HEK293 (cell line): Measurements from ENCODE around the gene EBI3.
A peak's percentile ranks its signal among the peaks of the same experiment; 100 is the strongest.

Experiments used
- BCL11B ChIP-seq: fragments of 450-650 bp; formaldehyde crosslinking; IDR thresholded peaks from 2 replicates; pipeline ENCODE4 v1.5.1; 2016; ENCODE audit warnings: low read depth, missing biosample characterization, missing genetic modification characterization
- FEZF1 ChIP-seq: fragments of 450-650 bp; formaldehyde crosslinking; IDR thresholded peaks from 2 replicates; pipeline ENCODE4 v1.5.1; 2016; ENCODE audit warnings: missing biosample characterization, missing genetic modification characterization
- GLIS2 ChIP-seq: fragments of 450-650 bp; formaldehyde crosslinking; IDR thresholded peaks from 2 replicates; pipeline ENCODE4 v1.5.1; 2016; ENCODE audit warnings: missing biosample characterization, missing genetic modification characterization
- HOXD13 ChIP-seq: sonication (generic); formaldehyde crosslinking; IDR thresholded peaks from 2 replicates; pipeline ENCODE4 v1.8.0; 2022; ENCODE audit warnings: missing genetic modification reagents, borderline replicate concordance
- PRDM6 ChIP-seq: fragments of 450-650 bp; formaldehyde crosslinking; IDR thresholded peaks from 2 replicates; pipeline ENCODE4 v1.5.1; 2017; ENCODE audit warnings: missing biosample characterization, missing genetic modification characterization
- RBAK ChIP-seq: fragments of 450-650 bp; formaldehyde crosslinking; IDR thresholded peaks from 2 replicates; pipeline ENCODE4 v1.5.1; 2016; ENCODE audit warnings: missing biosample characterization, missing genetic modification characterization
- TCF7L2 ChIP-seq: IDR thresholded peaks from 2 replicates; pipeline ENCODE4 v1.6.1; 2011; ENCODE audit warnings: low read depth, mild to moderate bottlenecking, inconsistent platforms, low read length, moderate library complexity, borderline replicate concordance
- YY2 ChIP-seq: fragments of 450-650 bp; formaldehyde crosslinking; IDR thresholded peaks from 2 replicates; pipeline ENCODE4 v1.5.1; 2016; ENCODE audit warnings: missing biosample characterization, missing genetic modification characterization
- ZBTB26 ChIP-seq: fragments of 450-650 bp; formaldehyde crosslinking; optimal IDR thresholded peaks from 2 replicates; pipeline ENCODE3; 2016; ENCODE audit warnings: missing biosample characterization, mild to moderate bottlenecking, missing genetic modification characterization
- ZBTB48 ChIP-seq: fragments of 450-650 bp; formaldehyde crosslinking; IDR thresholded peaks from 2 replicates; pipeline ENCODE4 v1.5.1; 2016; ENCODE audit warnings: missing biosample characterization, missing genetic modification characterization
- ZFHX2 ChIP-seq: fragments of 450-650 bp; formaldehyde crosslinking; conservative IDR thresholded peaks from 2 replicates; pipeline ENCODE4 v1.5.1; 2016; ENCODE audit warnings: missing biosample characterization, missing genetic modification characterization
- ZNF202 ChIP-seq: fragments of 450-650 bp; formaldehyde crosslinking; IDR thresholded peaks from 2 replicates; pipeline ENCODE4 v1.5.1; 2016; ENCODE audit warnings: missing biosample characterization, missing genetic modification characterization, borderline replicate concordance
- ZNF24 ChIP-seq: fragments of 450-650 bp; formaldehyde crosslinking; IDR thresholded peaks from 2 replicates; pipeline ENCODE4 v1.5.1; 2016; ENCODE audit warnings: missing biosample characterization, missing genetic modification characterization
- ZNF274 ChIP-seq, 2 experiments: fragments of 200-500 bp in 1 of 2; fragments of 450-650 bp in 1 of 2; sonication (Bioruptor generic) in 1 of 2; formaldehyde crosslinking in 1 of 2; IDR thresholded peaks; 2 replicates each; pipeline versions ENCODE4 v1.5.1 to v1.6.1; 2014 to 2016; ENCODE audit warnings: borderline replicate concordance in 1 of 2, inconsistent platforms in 1 of 2, low read length in 1 of 2, missing biosample characterization in 1 of 2, missing genetic modification characterization in 1 of 2
- ZNF292 ChIP-seq: fragments of 450-650 bp; formaldehyde crosslinking; IDR thresholded peaks from 2 replicates; pipeline ENCODE4 v1.5.1; 2016; ENCODE audit warnings: low read depth, missing biosample characterization, missing genetic modification characterization, borderline replicate concordance
- ZNF311 ChIP-seq: fragments of 450-650 bp; formaldehyde crosslinking; IDR thresholded peaks from 2 replicates; pipeline ENCODE4 v1.5.1; 2017; ENCODE audit warnings: missing biosample characterization, missing genetic modification characterization, borderline replicate concordance
- ZNF350 ChIP-seq: fragments of 450-650 bp; formaldehyde crosslinking; IDR thresholded peaks from 2 replicates; pipeline ENCODE4 v1.5.0; 2017; ENCODE audit warnings: missing biosample characterization, mild to moderate bottlenecking, missing genetic modification characterization
- ZNF394 ChIP-seq: fragments of 450-650 bp; formaldehyde crosslinking; IDR thresholded peaks from 2 replicates; pipeline ENCODE4 v1.5.1; 2016; ENCODE audit warnings: missing biosample characterization, missing genetic modification characterization, mild to moderate bottlenecking, moderate library complexity, borderline replicate concordance
- ZNF416 ChIP-seq: fragments of 450-650 bp; formaldehyde crosslinking; IDR thresholded peaks from 2 replicates; pipeline ENCODE4 v1.5.1; 2016; ENCODE audit warnings: missing biosample characterization, missing genetic modification characterization
- ZNF426 ChIP-seq: fragments of 450-650 bp; formaldehyde crosslinking; IDR thresholded peaks from 2 replicates; pipeline ENCODE4 v1.5.1; 2017; ENCODE audit warnings: missing biosample characterization, missing genetic modification characterization, mild to moderate bottlenecking, inconsistent platforms, moderate library complexity
- ZNF529 ChIP-seq: fragments of 450-650 bp; formaldehyde crosslinking; IDR thresholded peaks from 2 replicates; pipeline ENCODE4 v1.5.1; 2017; ENCODE audit warnings: missing genetic modification characterization, missing biosample characterization; ENCODE audit not compliant: insufficient replicate concordance
- ZNF530 ChIP-seq: fragments of 450-650 bp; formaldehyde crosslinking; IDR thresholded peaks from 2 replicates; pipeline ENCODE4 v1.5.1; 2016; ENCODE audit warnings: low read depth, missing biosample characterization, missing genetic modification characterization
- ZNF560 ChIP-seq: fragments of 450-650 bp; formaldehyde crosslinking; IDR thresholded peaks from 2 replicates; pipeline ENCODE4 v1.5.1; 2017; ENCODE audit warnings: missing biosample characterization, missing genetic modification characterization, borderline replicate concordance
- ZNF561 ChIP-seq: fragments of 450-650 bp; IDR thresholded peaks from 2 replicates; pipeline ENCODE4 v1.5.1; 2018; ENCODE audit warnings: missing biosample characterization, missing genetic modification characterization, borderline replicate concordance
- ZNF707 ChIP-seq: fragments of 450-650 bp; formaldehyde crosslinking; IDR thresholded peaks from 2 replicates; pipeline ENCODE4 v1.5.1; 2016; ENCODE audit warnings: missing biosample characterization, missing genetic modification characterization
- ZNF777 ChIP-seq: fragments of 450-650 bp; formaldehyde crosslinking; IDR thresholded peaks from 2 replicates; pipeline ENCODE4 v1.5.1; 2017; ENCODE audit warnings: missing biosample characterization, missing genetic modification characterization, borderline replicate concordance
- ZNF830 ChIP-seq: fragments of 450-650 bp; IDR thresholded peaks from 2 replicates; pipeline ENCODE4 v1.5.0; 2018; ENCODE audit warnings: missing biosample characterization, missing genetic modification characterization, low read depth, mild to moderate bottlenecking, moderate library complexity
- ZSCAN30 ChIP-seq: fragments of 450-650 bp; IDR thresholded peaks from 2 replicates; pipeline ENCODE4 v1.5.1; 2018; ENCODE audit warnings: missing biosample characterization, mild to moderate bottlenecking, missing genetic modification characterization, moderate library complexity
- ZSCAN5A ChIP-seq: fragments of 450-650 bp; formaldehyde crosslinking; IDR thresholded peaks from 2 replicates; pipeline ENCODE4 v1.5.1; 2016; ENCODE audit warnings: missing biosample characterization, missing genetic modification characterization
- TF ChIP-seq, protein P1 (sequence below): fragments of 450-650 bp; formaldehyde crosslinking; IDR thresholded peaks from 2 replicates; pipeline ENCODE4 v1.5.1; 2016; ENCODE audit warnings: missing biosample characterization, missing genetic modification characterization, low read depth
- TF ChIP-seq, protein P2 (sequence below): fragments of 450-650 bp; formaldehyde crosslinking; IDR thresholded peaks from 2 replicates; pipeline ENCODE4 v1.5.1; 2016; ENCODE audit warnings: missing biosample characterization, missing genetic modification characterization, low read depth

Gene EBI3

GRCh38 chr19:4182084-4182810 is 47.1 kb upstream of the EBI3 start, which contains the start of the genes ANKRD24 and SIRT6 (continued):
- TF ChIP-seq, protein P1, sequence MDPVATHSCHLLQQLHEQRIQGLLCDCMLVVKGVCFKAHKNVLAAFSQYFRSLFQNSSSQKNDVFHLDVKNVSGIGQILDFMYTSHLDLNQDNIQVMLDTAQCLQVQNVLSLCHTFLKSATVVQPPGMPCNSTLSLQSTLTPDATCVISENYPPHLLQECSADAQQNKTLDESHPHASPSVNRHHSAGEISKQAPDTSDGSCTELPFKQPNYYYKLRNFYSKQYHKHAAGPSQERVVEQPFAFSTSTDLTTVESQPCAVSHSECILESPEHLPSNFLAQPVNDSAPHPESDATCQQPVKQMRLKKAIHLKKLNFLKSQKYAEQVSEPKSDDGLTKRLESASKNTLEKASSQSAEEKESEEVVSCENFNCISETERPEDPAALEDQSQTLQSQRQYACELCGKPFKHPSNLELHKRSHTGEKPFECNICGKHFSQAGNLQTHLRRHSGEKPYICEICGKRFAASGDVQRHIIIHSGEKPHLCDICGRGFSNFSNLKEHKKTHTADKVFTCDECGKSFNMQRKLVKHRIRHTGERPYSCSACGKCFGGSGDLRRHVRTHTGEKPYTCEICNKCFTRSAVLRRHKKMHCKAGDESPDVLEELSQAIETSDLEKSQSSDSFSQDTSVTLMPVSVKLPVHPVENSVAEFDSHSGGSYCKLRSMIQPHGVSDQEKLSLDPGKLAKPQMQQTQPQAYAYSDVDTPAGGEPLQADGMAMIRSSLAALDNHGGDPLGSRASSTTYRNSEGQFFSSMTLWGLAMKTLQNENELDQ (tag by site-specific recombination), result no peak
- TF ChIP-seq PRDM6 (no peak), ZNF830 (tag by site-specific recombination) (no peak), ZSCAN5A (tag by site-specific recombination) (0 out of 2 replicates have a peak, but pooled peaks have one; percentile 33), ZNF426 (tag by site-specific recombination) (no peak), ZNF311 (tag by site-specific recombination) (no peak), ZNF394 (tag by site-specific recombination) (peak; percentile 62), ZNF292 (no peak), ZBTB48 (tag by site-specific recombination) (peak; percentile 52), ZNF530 (tag by site-specific recombination) (no peak), FEZF1 (tag by site-specific recombination) (no peak), ZNF350 (tag by site-specific recombination) (no peak), HOXD13 (no peak), YY2 (tag by site-specific recombination) (peak; percentile 60), ZBTB26 (tag by site-specific recombination) (peak; percentile 82), ZNF416 (no peak), ZNF202 (no peak), ZSCAN30 (tag by site-specific recombination) (peak; percentile 47; the same call in 1 of the 2 replicates), ZNF561 (tag by site-specific recombination) (peak; percentile 94), ZNF560 (no peak), ZNF24 (tag by site-specific recombination) (0 out of 2 replicates have a peak, but pooled peaks have one; percentile 69), RBAK (tag by site-specific recombination) (no peak), GLIS2 (peak; percentile 67; the same call in 1 of the 2 replicates), TCF7L2 (no peak), ZFHX2 (tag by site-specific recombination) (peak; percentile 75), ZNF274 (IDR thresholded peaks at IDR 0.05; ENCODE audit: low read length) (no peak), ZNF274 (tag by site-specific recombination; IDR thresholded peaks at IDR 0.05; ENCODE audit: borderline replicate concordance) (no peak), BCL11B (no peak), ZNF529 (tag by site-specific recombination) (no peak), ZNF777 (tag by site-specific recombination) (no peak; the same call in 1 of the 2 replicates), ZNF707 (tag by site-specific recombination) (no peak)
- TF ChIP-seq, protein P2, sequence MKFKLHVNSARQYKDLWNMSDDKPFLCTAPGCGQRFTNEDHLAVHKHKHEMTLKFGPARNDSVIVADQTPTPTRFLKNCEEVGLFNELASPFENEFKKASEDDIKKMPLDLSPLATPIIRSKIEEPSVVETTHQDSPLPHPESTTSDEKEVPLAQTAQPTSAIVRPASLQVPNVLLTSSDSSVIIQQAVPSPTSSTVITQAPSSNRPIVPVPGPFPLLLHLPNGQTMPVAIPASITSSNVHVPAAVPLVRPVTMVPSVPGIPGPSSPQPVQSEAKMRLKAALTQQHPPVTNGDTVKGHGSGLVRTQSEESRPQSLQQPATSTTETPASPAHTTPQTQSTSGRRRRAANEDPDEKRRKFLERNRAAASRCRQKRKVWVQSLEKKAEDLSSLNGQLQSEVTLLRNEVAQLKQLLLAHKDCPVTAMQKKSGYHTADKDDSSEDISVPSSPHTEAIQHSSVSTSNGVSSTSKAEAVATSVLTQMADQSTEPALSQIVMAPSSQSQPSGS (tag by site-specific recombination), result no peak
